Measurements from ENCODE around the gene FHOD3.

FHOD3 gene

DNA sequence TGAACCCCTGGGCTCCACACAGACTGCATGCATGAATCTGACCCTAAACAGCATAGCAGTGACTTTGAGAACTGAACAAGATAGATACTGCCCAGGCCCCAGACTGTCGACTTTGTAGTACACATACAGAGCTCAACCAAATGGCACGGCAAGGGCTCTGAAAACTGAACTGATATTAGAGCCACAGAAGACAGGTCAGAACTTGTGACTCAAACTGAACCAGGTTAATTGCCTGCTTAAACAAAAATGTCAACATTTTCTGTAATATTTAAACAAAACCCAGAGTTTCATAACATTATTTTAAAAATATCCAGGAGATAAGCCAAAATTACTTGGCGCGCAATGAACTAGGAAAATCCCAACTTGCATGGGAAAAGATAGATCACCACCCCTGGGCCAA lies 271.0 kb downstream of the FHOD3 start:
- DNase-seq: no peak

DNA sequence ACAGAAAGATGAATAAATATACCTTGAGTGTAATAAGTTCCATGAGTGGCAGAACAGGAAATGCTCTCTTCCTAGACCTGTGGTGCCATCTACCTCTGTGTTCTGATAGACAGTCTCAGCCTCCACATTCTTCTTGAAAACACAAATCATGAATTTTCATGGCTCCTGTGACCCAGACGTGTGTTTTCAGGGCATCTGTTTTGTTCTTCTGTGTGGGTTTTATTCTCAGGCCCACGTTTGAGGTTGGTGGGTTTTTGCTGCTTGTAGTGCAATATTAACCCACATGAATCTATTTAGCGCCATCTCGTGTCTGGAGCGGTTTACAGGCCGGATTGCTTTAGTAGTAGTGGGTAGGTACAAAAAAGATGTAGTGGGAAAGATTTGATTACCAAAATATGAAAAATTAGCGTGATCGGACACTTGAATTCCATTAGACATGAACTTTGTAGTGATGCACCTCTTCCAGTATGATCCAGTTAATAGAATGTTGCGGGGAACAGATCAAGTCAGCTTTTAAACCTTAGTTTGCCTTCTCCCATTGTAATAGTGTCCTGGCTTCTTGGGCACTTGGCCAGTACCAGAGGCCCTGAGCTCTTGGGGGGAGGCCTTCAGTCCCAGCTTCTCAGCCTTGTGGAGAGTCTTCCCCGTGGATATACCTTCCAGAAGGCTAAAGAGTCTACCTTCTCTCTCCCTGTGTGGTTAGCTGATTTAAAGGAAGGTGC lies 274.8 kb downstream of the FHOD3 start:
- DNase-seq: peak; percentile 55

DNA sequence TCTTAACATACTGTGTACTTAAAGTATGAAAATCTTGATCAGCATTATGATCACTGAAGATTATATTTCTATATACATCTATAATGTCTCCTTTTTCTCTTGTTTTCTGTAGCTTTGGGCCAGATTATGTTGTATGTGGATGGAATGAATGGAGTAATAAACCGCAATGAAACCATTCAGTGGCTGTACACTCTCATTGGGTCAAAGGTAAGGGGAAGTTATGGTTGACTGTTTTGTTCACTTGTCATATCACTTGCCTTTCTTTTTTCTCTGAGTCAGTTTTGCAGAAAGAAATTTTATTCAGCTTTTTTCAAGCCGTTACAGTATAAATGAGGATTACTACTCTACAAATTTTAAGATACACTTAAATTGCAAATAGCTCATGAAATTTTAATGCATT lies 278.8 kb downstream of the FHOD3 start:
- no peak for DNase-seq

DNA sequence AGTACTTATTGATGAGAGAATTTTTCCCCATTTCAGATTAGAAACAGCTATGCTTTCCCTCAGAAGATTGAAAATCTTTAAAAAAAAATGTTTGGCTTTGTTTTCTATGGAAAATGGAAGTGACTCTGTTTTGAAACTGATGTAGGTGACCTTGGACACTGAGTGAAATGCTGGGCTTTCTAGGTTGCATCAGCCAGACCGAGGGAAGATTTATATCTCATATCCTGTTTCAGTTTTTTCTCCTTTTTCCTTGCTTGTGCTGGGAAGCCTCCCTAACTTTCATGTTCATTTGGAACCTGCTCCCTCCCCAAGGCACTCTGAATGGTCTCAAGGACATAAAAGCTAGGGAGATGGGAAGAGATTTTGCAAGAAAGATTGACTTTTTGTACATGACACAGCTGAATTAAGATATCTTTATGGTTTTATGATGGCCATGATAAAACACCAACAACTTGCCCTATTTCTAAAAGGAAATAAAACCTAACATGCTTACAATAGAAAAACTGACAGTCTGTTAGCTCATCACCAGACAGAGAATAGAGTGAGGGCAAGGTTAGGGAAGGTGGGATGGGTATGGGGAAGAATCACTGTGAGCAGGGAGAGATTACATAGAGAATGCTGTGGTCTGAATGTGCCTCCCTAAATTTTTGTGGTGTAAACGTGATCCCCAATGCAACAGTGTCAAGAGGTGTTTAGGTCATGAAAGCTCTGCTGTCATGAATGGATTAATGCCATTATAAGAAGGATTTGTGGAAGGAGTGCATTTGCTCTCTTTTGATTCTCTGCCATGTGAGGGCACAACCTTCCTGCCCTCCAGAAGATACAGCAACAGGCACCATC lies 281.6 kb downstream of the FHOD3 start:
- no peak for DNase-seq

DNA sequence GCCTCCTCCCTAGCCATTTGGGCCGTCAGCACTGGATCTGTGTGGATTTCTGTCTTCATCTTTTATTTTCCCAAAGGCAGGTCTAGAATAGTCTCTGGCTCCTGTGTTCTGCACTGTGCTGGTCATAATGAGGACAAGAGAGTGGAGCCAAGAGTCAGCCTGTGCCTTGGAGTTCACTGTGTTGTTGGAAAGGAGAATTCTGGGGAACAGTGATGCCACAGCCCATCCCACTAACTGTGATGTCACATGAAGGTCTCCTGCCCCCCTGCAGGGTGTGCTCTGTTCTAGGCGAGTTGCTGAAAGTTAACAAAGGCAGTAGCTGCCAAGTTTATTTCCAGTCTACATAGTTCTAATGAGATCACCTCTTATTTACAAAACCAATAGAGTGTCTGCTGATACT lies 282.8 kb downstream of the FHOD3 start:
- no peak for DNase-seq

DNA sequence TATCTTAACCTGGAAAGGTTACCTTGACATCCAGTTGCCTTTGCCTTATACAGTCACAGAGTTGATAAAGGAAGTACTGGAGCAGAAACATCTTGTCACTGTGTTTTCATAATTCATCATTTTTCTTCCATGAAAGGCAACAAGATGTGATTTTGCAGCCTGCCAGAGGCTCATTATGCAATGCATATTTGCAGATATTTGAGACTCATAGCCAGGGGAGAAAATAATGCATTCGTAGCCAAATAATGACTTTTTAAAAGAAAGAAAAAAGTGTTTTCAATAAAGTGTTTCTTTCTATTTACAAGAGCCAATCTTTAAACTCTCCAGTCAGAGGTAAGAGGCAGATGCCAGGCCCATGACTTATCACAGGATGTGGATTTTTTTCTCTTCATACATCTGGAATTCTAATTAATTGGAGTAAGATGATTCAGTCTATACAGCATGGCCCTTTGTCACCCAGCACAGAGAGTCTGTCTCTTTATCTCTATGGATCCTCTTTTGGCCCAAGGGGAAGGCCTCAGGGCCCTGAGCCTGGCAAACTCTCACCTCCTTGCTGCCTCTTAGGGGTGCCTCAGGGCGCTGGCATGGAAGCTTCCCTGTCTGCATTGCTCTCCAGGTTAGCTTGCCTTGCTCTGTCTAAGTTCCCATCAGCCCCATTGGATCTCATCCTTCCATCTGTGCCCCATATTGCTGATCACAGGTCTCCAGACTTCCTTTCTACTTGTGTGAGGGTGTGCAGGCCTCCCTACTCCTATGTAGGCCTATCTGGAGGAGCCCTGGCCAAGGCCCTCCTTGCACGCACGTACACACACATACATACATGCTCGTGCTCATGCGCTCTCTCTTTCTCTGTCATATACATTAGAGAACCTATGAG lies 283.6 kb downstream of the FHOD3 start:
- DNase-seq: no peak

DNA sequence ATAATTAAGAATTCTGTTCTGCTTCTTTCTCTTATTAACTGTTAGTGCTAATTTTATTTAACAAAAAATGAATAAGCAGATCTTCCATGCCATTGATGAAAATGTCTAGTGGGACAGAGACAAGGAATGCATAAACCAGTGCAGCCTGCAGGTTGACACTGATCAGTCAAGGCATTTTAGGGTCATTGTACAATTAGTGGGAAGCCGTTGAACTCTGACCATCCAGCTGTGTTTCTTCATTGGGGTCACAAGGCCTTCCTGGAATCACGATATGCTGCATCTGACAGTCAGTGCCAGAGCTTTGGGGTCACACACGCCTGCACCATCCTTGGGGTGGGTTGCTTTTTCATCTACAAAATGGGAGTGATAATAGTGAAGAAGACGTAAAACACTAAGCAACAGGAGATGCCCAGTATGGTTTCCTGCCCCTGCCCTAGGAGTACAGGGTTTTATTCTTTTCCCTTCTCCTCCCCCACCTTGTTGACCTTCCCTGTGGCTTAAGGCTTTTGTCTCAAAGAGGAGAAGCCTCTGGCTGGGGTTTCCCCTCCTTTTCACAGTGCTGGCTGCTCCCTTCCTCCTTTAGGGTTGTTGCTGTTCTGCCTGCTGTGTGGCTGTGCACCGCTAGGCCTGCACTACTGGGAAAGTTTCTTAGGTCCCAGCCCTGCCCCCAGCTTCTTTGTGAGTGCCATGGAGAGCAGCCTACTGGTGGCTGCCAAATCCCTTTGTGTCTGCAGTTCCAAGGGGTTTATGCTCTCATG lies 285.7 kb downstream of the FHOD3 start:
- DNase-seq: no peak

DNA sequence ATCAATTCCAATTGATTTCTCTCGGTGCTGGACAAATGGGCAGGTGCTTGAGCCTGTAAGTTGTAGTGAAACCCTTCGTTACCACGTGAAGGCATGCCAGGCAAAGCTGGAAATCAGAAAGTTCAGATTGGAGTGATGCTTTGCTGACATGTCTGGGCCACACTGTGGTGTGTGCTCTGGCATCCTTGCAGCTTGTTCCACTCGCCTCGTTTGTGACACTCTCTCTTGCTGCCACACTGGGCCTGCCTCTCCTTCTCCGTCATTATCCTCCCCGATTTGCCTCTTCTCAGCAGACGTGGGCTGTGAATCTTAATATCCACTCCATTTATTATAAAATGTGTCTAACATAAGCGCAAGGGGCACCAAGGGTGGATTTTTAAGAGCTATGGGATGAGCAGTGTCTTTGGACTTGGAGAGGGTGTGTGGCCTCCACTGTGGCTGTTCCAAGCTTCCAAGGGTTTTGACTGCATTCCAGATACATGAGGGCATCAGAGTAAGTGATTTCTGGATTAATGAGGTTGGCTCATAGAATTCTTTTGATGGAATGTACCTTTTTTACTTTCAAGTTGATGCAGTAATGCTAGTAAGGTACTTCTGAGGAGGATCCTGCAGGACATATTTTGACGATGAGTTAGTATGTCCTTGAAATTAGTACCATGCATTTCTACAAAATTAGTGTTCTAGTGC lies 292.5 kb downstream of the FHOD3 start:
- no peak for DNase-seq

DNA sequence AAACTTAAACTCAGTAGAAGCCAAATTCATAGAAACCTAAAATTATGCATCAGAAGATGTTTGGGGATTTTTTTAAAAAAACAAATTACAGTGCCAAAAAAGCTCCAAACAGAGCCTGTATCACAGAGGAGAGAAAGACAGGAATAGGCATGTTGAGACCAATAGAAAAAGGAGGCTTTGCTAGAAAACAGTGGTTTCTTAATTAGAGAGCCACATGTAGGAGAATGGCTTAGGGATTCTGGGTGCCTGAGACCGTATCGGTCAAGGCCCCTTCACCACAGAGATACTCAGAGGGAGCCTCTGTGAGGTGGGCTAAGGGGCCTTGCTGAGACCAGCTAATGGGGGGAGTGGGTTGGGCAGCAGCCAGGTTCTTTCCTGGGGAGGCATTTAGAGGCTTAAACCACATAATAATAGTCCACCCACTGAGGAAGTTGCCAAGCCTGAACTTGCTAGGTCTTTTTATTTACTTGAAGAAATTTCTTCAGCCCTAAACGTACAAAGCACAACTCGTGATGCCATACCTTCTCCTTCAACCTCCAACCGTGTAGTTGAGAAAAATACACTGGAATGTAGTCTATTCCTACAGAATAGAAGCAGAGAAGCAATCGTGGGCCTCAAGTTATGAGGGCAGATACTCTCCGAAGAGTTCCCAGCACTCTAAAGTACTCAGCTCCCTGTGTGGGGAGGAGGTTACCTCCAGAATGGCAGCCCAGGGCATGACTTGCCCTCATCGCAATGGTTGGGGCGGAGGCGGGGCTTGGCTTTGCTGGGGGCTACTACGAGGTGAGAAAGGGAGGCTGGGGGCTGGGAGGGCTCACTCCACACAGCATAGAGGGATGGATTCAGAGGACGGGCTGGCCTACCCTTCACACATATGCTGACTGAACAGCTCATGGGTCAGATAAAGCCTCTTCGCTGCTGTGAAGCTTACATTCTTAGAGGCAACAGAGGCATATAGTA lies 293.4 kb downstream of the FHOD3 start:
- no peak for DNase-seq

DNA sequence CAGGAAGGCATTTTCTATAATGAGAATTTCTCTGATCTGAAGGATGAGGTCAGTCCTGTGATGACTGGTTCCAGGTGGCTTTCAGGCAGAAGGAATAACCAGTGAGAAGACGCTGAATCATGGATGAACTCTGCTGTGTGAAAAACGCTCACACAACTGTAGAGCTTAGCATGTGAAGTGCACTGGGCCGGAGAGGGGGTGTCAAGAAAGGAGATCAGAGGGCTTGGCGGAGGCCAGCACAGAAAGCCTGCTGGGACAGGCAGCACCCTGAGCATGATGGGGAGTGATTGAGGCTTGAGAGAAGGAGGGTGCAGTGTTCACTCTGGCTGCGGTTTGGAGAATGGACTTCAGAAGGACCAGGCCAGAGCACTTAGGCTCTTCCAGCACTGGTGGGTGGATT lies 294.8 kb downstream of the FHOD3 start:
- DNase-seq: no peak

DNA sequence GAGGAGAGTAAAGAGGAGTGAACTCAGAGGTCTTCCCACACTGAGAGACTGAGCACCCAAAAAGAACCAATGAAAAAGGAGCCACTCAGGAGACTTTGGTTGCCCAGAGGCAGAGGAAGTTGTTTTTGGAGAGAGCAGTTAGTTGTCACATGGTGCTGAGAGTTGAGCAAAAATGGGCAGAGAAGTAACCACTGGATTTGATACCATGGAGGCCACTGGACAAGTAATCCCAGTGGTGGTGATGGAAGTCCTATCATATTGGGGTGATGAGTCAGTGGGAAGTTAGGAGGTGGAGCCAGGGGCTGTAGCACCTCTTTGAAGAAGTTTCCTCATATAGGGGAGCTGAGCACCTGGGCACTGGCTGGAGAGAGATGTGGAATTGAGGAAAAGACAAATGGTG lies 295.5 kb downstream of the FHOD3 start:
- DNase-seq: no peak

DNA sequence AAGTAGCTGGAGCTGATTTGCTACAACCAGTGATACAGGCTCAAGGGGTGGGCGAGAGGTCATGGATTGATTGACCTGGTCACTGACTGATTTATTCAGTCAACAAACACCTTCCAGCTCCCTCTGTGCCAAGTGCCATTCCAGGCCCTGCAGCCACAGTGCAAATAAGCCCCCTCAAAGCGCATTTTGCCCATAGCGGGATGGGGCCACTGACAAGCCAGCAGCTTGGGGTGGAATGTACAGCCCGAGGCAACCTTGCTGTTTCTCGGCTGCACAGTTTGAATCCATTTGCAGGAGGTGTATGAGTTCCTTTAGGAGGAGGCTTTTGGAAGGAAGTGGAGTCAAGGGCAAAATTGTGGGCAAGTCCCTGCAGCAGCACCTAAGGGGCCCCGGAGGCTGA lies 296.1 kb downstream of the FHOD3 start:
- no peak for DNase-seq

DNA sequence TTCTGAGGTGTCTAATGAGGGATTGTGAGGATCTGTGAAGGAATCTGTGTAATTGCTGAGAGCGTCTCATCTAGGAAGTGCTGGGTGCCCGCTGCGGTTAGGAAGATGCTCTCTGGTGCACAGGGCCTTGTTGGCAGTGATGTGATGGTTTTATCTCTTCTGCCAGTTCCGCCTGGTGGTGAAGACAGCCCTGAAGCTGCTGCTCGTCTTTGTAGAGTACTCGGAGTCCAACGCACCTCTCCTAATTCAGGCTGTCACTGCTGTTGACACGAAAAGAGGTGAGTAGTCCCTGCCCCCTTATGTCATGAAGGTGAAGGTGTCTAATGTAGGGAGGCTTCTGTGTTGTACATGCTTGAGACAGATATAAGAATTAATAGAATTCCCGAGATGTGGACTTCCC lies 297.1 kb downstream of the FHOD3 start:
- DNase-seq: no peak

DNA sequence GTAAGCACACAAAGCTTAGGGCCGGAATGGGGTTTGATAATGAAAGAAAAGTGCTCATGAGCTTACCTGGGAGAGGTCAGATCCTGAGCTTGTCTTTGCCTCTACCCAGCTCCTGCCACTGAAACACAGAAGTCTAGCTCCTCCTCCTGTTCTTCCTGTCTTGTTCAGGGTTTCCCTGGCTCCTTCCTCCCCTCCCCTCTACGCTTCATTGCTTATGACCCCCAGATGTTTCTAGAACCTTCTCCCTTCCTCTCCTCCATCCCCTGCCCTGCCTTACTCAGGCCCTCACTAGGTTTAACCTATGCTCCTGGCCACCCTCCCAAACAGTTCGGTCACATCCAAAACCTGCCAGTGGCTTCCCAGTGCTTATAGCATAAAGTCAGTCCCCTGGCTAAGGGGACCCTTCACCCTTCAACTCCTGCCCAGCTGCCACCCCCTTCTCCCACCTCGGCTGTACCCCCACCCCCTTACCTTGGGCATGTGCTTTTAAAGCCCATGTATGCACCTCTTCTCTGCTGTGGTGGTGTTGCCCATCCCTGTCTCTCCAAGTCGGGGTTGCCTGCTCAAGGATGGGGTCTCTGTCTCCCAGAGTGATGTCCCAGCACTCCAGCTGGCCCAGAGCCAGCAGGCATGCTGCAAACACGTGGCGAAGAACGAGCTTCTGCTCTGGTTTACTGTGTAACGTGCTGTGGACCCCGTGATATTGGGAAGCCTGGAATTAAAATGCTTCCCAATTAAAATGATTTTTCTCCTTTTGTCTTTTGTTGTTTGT lies 297.7 kb downstream of the FHOD3 start:
- no peak for DNase-seq

DNA sequence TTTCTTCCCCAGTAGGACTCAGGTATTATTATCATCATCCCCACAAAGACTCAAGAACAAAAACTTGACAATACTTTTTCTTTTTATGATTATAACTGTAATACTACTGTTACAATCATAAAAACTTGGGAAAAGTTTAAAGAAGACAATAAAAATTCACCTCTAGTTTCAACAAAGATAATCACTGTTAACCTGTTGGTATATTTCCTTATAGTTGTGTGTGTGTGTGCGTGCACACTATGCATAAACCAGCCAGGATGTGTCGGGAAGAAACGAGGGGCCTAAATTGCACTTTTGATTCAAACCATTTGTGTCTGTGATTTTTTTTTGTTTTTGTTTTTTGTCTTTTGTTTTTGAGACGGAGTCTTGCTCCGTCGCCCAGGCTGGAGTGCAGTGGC lies 298.3 kb downstream of the FHOD3 start:
- DNase-seq: no peak

DNA sequence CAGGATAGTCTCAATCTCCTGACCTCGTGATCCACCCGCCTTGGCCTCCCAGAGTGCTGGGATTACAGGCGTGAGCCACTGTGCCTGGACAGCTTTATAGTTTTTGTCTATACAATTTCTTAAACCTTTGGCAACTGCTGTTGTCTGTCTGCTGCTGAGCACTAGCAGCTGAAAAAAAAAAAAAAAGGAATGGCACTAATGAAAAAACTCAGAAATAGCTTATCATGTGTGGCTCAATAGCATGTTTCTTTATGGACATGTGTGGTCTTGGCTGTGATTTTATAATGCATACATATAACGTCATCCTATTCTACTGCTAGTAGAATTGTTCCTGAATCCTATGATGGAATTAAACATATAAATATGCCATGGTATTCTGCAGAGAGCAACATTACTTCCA lies 300.1 kb downstream of the FHOD3 start:
- no peak for DNase-seq

DNA sequence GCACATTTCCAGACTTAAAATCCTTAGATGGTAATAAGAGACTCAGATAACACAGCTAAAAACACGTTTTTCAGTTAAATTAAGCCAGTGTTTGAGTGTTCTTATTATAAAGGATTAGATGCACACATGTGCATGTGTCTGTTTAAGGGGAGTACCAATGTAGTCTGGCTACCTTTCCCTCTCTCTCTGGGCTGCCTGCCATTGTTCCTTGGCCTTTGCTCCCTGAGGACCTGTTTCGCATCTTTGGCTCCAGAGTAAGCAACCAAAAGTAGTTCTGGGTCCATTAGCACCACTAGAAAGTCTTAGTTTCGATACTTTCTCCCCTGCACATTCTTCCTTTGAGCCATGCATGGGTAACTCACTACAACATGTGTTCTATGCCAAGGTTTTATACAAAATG lies 303.0 kb downstream of the FHOD3 start:
- no peak for DNase-seq

DNA sequence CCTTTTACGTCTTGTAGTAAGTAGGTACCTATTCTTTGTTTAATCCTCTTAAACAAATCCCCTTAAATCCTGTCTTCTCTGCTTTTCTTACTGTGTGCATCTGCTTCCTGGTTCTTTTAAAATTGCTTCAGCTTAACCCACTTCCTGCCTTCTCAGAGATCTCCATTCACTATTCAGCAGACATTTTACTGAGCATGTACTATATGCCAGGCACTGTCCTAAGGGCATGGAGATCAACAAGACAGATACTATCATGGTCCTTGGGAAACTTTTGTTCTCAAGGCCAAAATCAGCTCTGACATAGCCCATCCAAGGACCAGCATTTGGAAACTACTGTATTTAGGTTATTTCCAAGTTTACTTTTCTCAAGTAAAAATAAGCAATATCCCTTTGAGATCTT lies 303.8 kb downstream of the FHOD3 start:
- no peak for DNase-seq

DNA sequence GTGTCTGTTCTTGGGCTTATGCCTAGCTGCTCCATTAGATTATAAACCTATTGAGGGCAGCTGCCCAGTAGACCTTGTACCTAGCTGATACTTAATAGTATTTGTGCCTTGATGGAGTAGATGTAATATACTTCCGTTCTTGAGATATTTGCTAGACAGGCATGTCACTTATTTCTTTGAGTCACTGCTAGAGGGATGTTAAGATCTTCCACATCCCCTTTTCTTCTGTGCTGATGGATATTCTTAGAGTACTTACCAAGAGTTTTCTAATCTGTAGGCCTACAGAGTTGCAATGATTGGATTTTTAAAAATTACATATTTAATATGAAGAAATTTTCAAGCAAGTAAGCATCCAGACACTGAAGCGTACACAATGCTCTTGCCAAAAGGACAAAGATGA lies 304.6 kb downstream of the FHOD3 start:
- DNase-seq: no peak

DNA sequence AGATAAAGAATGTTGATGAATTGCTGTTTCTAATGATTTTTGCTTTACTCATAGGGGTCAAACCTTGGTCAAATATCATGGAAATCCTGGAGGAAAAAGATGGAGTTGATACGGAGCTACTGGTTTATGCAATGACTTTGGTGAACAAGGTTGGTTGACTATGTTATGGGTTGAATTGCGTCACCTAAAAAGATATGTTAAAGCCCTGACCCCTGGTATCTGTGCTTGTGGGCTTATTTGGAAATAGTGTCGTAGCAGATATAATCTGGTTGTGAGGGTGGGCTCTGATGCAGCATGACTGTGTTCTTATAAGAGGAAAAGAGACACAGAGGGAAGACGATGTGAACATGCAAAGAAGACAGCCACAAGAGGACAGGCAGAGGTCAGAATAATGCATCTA lies 305.1 kb downstream of the FHOD3 start:
- no peak for DNase-seq
